GM12878 (cell line): Measurements from ENCODE around the gene SEPTIN5. TPM values are rescaled to one million over a fixed set of nuclear protein-coding genes. Genes with fewer than 3 reads are reported as not detected.

Experiments
- ATAC-seq: fragments of 200-7000 bp; cut with Tn5 transposase; 3 replicates; pipeline ENCODE4 v1.9.1; 2020; ENCODE audit warnings: mild to moderate bottlenecking, moderate library complexity
- BruUV-seq: library from RNA; stranded (reverse); fragments of 400-500 nt; replicated peaks from 2 replicates; lab custom pipeline; 2021; lab: Mats Ljungman, UMichigan
- CTCF ChIA-PET: fragments of 300-600 bp; sonication (Branson Sonifier 250); formaldehyde crosslinking; extraction: SDS; loops from one replicate; lab custom pipeline; 2021; ENCODE audit warnings: inconsistent platforms; lab: Yijun Ruan, JAX
- POLR2A ChIA-PET: fragments of 350-600 bp; formaldehyde crosslinking; extraction: SDS; loops from one replicate; lab custom pipeline; 2021; ENCODE audit warnings: inconsistent platforms; lab: Charles Lee
- RAD21 ChIA-PET: fragments of 300-600 bp; sonication (Branson Sonifier 250); formaldehyde crosslinking; loops from one replicate; lab custom pipeline; 2023; ENCODE audit warnings: antibody characterized with exemption; ENCODE audit not compliant: unreplicated experiment; lab: Charles Lee
- SMC1A ChIA-PET: fragments of 300-600 bp; sonication (Branson Sonifier 250); formaldehyde crosslinking; loops from one replicate; lab custom pipeline; 2023; ENCODE audit not compliant: unreplicated experiment, uncharacterized antibody; lab: Charles Lee
- DNase-seq: peaks from one replicate; pipeline ENCODE4 v3.0.0-alpha.2; 2011; ENCODE audit warnings: low read depth, low spot score
- FAIRE-seq: peaks from 3 replicates; lab custom pipeline; 2011; peaks lifted over from hg19 to GRCh38; lab: Jason Lieb, UNC
- H2AFZ ChIP-seq: 2 replicates; pipeline ENCODE4 v1.6.0; 2011; ENCODE audit warnings: low read depth, low read length, control low read depth; ENCODE audit not compliant: control insufficient read depth
- H3K27ac ChIP-seq: 2 replicates; pipeline ENCODE4 v1.5.1; 2011; ENCODE audit warnings: control low read depth; ENCODE audit not compliant: control insufficient read depth, insufficient read depth
- H3K27me3 ChIP-seq, 2 experiments: replicated peaks in 1 of 2; 2 replicates each; pipeline versions ENCODE4 v1.6.0 to v1.6.1; 2011; ENCODE audit warnings: low read length in 1 of 2; ENCODE audit not compliant: control insufficient read depth in 2 of 2, insufficient read depth in 2 of 2
- H3K36me3 ChIP-seq, 2 experiments: 2 replicates each; pipeline ENCODE4 v1.5.1; 2011; ENCODE audit warnings: low read length in 1 of 2; ENCODE audit not compliant: control insufficient read depth in 2 of 2, insufficient read depth in 2 of 2
- H3K4me1 ChIP-seq: 2 replicates; pipeline ENCODE4 v1.6.1; 2011; ENCODE audit warnings: mild to moderate bottlenecking, low read length, moderate library complexity, mixed read lengths; ENCODE audit not compliant: control insufficient read depth, insufficient read depth
- H3K4me2 ChIP-seq: 2 replicates; pipeline ENCODE4 v1.6.0; 2011; ENCODE audit warnings: control low read depth; ENCODE audit not compliant: control insufficient read depth, insufficient read depth
- H3K4me3 ChIP-seq: fragments of 200-600 bp; sonication (generic); 2 replicates; pipeline ENCODE4 v1.5.1; 2016
- H3K79me2 ChIP-seq: 2 replicates; pipeline ENCODE4 v1.6.0; 2011; ENCODE audit warnings: low read length; ENCODE audit not compliant: control insufficient read depth, insufficient read depth
- H3K9ac ChIP-seq: 2 replicates; pipeline ENCODE4 v1.8.0; 2011; ENCODE audit warnings: low read length, control low read depth, mixed read lengths; ENCODE audit not compliant: control insufficient read depth, insufficient read depth
- H3K9me3 ChIP-seq: replicated peaks from 3 replicates; pipeline ENCODE4 v1.5.1; 2011; ENCODE audit warnings: mild to moderate bottlenecking, low read length; ENCODE audit not compliant: control insufficient read depth, insufficient read depth
- H4K20me1 ChIP-seq: 2 replicates; pipeline ENCODE4 v1.6.0; 2011; ENCODE audit not compliant: control insufficient read depth, insufficient read depth
- ATF3 ChIP-seq: IDR thresholded peaks from 2 replicates; pipeline ENCODE4 v1.6.1; 2011; ENCODE audit warnings: low read depth, mild to moderate bottlenecking, low read length, moderate library complexity, borderline replicate concordance; ENCODE audit errors: extremely low read depth
- HSF1 ChIP-seq: fragments of 150-350 bp; IDR thresholded peaks from 2 replicates; pipeline ENCODE4 v1.6.1; 2014; ENCODE audit warnings: mild to moderate bottlenecking, low read depth, low read length
- LARP7 ChIP-seq: fragments of 450-650 bp; IDR thresholded peaks from 2 replicates; pipeline ENCODE4 v1.6.1; 2017; ENCODE audit warnings: mild to moderate bottlenecking
- RELA ChIP-seq: fragments of 450-650 bp; IDR thresholded peaks from 2 replicates; pipeline ENCODE4 v1.8.0; 2014; ENCODE audit warnings: borderline replicate concordance; ENCODE audit not compliant: partially characterized antibody
- USF1 ChIP-seq: IDR thresholded peaks from 2 replicates; pipeline ENCODE4 v1.6.1; 2011; ENCODE audit warnings: borderline replicate concordance, low read depth, mild to moderate bottlenecking, moderate library complexity, mixed read lengths, low read length; ENCODE audit not compliant: insufficient read depth; ENCODE audit errors: extremely low read length
- YY1 ChIP-seq: IDR thresholded peaks from 2 replicates; pipeline ENCODE4 v1.6.1; 2011; ENCODE audit warnings: low read depth, mild to moderate bottlenecking, low read length
- ZBTB33 ChIP-seq: fragments of 450-650 bp; IDR thresholded peaks from 2 replicates; pipeline ENCODE4 v1.6.1; 2017; ENCODE audit warnings: mild to moderate bottlenecking
- ZBTB4 ChIP-seq: fragments of 450-650 bp; formaldehyde crosslinking; IDR thresholded peaks from 2 replicates; pipeline ENCODE4 v1.4.0; 2022; ENCODE audit warnings: mild to moderate bottlenecking, moderate library complexity
- ZNF622 ChIP-seq: fragments of 450-650 bp; IDR thresholded peaks from 2 replicates; pipeline ENCODE4 v1.6.1; 2017; ENCODE audit warnings: mild to moderate bottlenecking, inconsistent platforms
- WGBS: methylation state at CpG from one replicate; pipeline ENCODE4 v1.1.6; 2016; ENCODE audit warnings: low lambda C conversion rate; ENCODE audit not compliant: insufficient replicate concordance, insufficient coverage; ENCODE audit errors: missing lambda C conversion rate; 5-methylcytosine and 5-hydroxymethylcytosine counted together
- in situ Hi-C: fragments of 300-500 bp; cut with MboI; formaldehyde crosslinking; loops from 9 replicates; pipeline ENCODE4 v1.14.3; 2018; ENCODE audit warnings: mixed read lengths
- intact Hi-C: fragments of 100-400 bp; cut with micrococcal nuclease; formaldehyde crosslinking; loops from one replicate; pipeline ENCODE4 v1.14.2; 2022; ENCODE audit not compliant: unreplicated experiment
- polyA plus RNA-seq, 11 experiments: library from polyadenylated mRNA; depleted of rRNA in 4 of 11; unstranded in 6 of 11; stranded (reverse) in 5 of 11; fragments of >200 nt; fragmentation: Nextera tagmentation in 4 of 11; fragmentation: Illumina TruSeq in 1 of 11; extraction: Ambion mirVana in 4 of 11; extraction: Trizol in 1 of 11; gene quantifications; 1 replicate in 1 of 11; 2 replicates in 10 of 11; pipeline versions ENCODE4 v1.2.1 to v1.2.3, GENCODE V29; 2011 to 2016; ENCODE audit warnings: inconsistent platforms in 2 of 11, missing spikeins in 2 of 11, low read depth in 1 of 11
- total RNA-seq, 4 experiments: library from RNA; depleted of rRNA in 3 of 4; stranded (reverse); fragments of >200 nt in 3 of 4; fragmentation: Illumina TruSeq in 1 of 4; extraction: Trizol in 1 of 4; gene quantifications; 2 replicates each; pipeline versions ENCODE4 v1.2.1 to v1.2.3, GENCODE V29; 2013 to 2021

The SEPTIN5 gene
- total and polyA plus RNA-seq, 10 of the 15 experiments (the other 5 are each of a cell fraction or from before 2014, with no cell fraction given): 0.13 to 1.1 (median 0.34) TPM; not detected in 5

- ChIA-PET CTCF (no interaction called here), POLR2A (no interaction called here), RAD21 (no interaction called here), SMC1A (no interaction called here)
- H3K27ac ChIP-seq: no peak overlapping the region
- H3K79me2 ChIP-seq: no peaks in the 10 kb centered on the region
- no peak for FAIRE-seq
- no peaks in the 10 kb centered on the region for H3K9me3 ChIP-seq
- no peak for ATAC-seq
- intact Hi-C loops: no loop called here
- H3K27me3 ChIP-seq: peaks cover 2 to 4% of the 10 kb centered on the region in 2 experiments; a peak in 3 of 4 replicates
- H3K4me3 ChIP-seq: no peak overlapping the region
- no peak overlapping the region for H3K4me2 ChIP-seq
- WGBS: 27% methylated on average over 6 of the region's 6 CpGs
- H3K9ac ChIP-seq: no peak overlapping the region
- in situ Hi-C loops: no loop called here
- H3K4me1 ChIP-seq: peaks cover 4% of the 10 kb centered on the region
- DNase-seq: no peak
- H3K36me3 ChIP-seq: no peaks in the 10 kb centered on the region
- no TSS peak for BruUV-seq
- H2AFZ ChIP-seq: no peak overlapping the region
- H4K20me1 ChIP-seq: no peaks in the 10 kb centered on the region
- no peak for TF ChIP-seq USF1
- no peak for TF ChIP-seq RELA
- TF ChIP-seq LARP7: no peak
- no peak for TF ChIP-seq YY1
- no peak for TF ChIP-seq ATF3
- no peak for TF ChIP-seq HSF1
- TF ChIP-seq ZNF622: no peak
- no peak for TF ChIP-seq ZBTB33
- TF ChIP-seq ZBTB4 (CRISPR knock-in tag): no peak
These were observed 3.6 kb upstream of the SEPTIN5 start for GRCh38 chr22:19710769-19711106.
